ENCODE measurements around the gene THSD7B.

Gene THSD7B

DNA sequence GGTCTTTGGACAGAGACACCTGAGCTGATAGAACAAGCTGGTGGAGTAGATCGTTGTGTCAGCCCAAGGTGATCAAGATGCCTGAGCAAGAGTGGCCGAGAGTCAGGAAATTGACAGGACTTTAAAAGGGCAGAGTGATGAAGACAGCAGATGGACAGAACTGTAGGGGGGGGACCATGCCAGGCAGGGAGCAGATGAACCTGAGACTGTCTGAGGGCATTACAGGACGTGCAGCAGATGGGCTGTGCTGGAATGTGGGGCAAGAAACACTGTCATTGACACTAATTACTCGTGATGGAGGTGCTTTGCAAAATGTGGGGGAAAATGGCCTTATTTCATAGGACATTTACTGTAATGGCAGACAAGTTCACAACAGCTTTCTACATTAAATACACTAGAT is 225.0 kb downstream of the THSD7B start:
- TF ChIP-seq, protein P1, sequence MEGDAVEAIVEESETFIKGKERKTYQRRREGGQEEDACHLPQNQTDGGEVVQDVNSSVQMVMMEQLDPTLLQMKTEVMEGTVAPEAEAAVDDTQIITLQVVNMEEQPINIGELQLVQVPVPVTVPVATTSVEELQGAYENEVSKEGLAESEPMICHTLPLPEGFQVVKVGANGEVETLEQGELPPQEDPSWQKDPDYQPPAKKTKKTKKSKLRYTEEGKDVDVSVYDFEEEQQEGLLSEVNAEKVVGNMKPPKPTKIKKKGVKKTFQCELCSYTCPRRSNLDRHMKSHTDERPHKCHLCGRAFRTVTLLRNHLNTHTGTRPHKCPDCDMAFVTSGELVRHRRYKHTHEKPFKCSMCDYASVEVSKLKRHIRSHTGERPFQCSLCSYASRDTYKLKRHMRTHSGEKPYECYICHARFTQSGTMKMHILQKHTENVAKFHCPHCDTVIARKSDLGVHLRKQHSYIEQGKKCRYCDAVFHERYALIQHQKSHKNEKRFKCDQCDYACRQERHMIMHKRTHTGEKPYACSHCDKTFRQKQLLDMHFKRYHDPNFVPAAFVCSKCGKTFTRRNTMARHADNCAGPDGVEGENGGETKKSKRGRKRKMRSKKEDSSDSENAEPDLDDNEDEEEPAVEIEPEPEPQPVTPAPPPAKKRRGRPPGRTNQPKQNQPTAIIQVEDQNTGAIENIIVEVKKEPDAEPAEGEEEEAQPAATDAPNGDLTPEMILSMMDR (conservative IDR thresholded peaks at IDR 0.05; ENCODE audit: low read depth, low read length) = no peak
- no peaks in the 10 kb centered on the region for H3K27me3 ChIP-seq (ENCODE audit: insufficient read depth, low read depth)
- H3K79me2 ChIP-seq (ENCODE audit: insufficient read depth, low read depth) = no peaks in the 10 kb centered on the region

DNA sequence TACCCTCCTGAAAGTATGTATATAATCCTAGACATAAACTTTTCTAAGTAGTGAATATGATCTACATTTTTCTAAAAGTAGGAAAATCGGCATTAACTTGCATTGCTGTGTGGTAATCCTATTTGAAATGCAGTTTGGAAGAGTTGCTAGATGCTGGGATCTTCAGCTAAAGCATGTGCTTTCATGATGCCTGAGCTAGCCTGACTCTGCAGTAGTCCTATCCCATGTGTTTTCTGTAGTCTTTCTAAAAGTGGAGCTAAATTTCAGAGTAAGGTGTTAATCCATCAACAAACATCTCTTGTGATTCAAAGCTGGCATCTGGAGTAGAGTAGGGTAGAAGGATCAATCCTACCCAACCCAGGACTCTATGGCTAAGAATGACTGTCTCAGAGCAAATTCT is 229.4 kb downstream of the THSD7B start:
- H3K9ac ChIP-seq = no peak overlapping the region
- H3K4me2 ChIP-seq = no peak overlapping the region
- no peaks in the 10 kb centered on the region for H3K27me3 ChIP-seq (ENCODE audit: insufficient read depth, low read depth)
- TF ChIP-seq, protein P1 (conservative IDR thresholded peaks at IDR 0.05; ENCODE audit: low read depth, low read length) = no peak
- H3K27ac ChIP-seq = no peak overlapping the region
- H4K20me1 ChIP-seq (ENCODE audit: insufficient read depth) = no peaks in the 10 kb centered on the region
- no peaks in the 10 kb centered on the region for H3K4me1 ChIP-seq (ENCODE audit: low read depth, poor library complexity, severe bottlenecking)
- no peak overlapping the region for H3K4me3 ChIP-seq (IDR thresholded peaks at IDR 0.05; ENCODE audit: insufficient read depth, low read depth, low read length)
- H3K36me3 ChIP-seq (ENCODE audit: insufficient read depth) = no peaks in the 10 kb centered on the region
- H2AFZ ChIP-seq (ENCODE audit: low read depth) = no peak overlapping the region
- no peaks in the 10 kb centered on the region for H3K79me2 ChIP-seq (ENCODE audit: insufficient read depth, low read depth)

More for the DNA sequence above, 225.0 kb downstream of the THSD7B start:
- Histone ChIP-seq H2AFZ (ENCODE audit: low read depth) (no peak overlapping the region), H3K4me1 (ENCODE audit: low read depth, poor library complexity, severe bottlenecking) (no peaks in the 10 kb centered on the region), H3K36me3 (ENCODE audit: insufficient read depth) (no peaks in the 10 kb centered on the region), H3K9ac (no peak overlapping the region), H3K4me2 (no peak overlapping the region), H3K27ac (no peak overlapping the region), H4K20me1 (ENCODE audit: insufficient read depth) (no peaks in the 10 kb centered on the region), H3K4me3 (IDR thresholded peaks at IDR 0.05; ENCODE audit: insufficient read depth, low read depth, low read length) (no peak overlapping the region)

DNA sequence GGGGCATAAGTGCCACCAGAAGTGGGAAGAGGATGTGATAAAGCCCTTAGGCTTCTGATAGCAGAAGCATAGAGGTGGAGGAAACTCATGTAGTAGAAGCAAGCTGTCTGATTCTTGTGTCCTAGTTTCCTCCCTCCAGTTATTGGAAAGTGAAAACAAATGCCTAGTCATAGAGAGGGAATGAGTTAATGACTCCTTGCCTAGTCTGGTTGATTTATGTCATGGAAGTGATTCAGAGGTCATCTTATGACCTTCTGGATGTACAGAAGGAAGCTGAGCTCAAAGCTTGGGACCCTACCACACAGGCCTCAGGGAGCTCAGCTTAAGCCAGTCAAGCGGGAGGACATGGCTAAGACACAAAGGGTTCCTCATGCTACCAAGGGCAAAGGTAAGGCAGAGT is 232.2 kb downstream of the THSD7B start:
- TF ChIP-seq, protein P1 (conservative IDR thresholded peaks at IDR 0.05; ENCODE audit: low read depth, low read length) = no peak
- Histone ChIP-seq H3K4me2 (no peak overlapping the region), H2AFZ (ENCODE audit: low read depth) (no peak overlapping the region)

DNA sequence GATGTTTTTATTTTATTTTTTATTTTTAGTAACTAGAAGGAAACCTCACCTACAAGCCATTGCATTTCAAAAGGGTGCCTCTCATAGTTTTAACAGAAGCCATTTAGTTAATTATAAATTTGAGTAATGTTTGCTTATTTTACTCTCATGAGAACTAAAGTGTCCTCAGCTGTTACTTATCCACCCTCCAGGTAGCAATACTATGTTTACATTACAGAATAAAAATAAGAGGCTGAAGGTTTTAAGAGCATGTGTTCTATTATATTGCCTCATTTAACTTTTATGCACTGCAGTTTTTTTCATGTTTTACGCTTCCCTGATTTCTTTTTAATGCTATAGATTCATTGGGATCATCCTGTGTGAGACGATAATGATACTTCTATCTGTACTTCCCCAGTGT is 235.5 kb downstream of the THSD7B start:
- Histone ChIP-seq H2AFZ (ENCODE audit: low read depth) (no peak overlapping the region), H3K4me3 (IDR thresholded peaks at IDR 0.05; ENCODE audit: insufficient read depth, low read depth, low read length) (no peak overlapping the region)

More for the DNA sequence above, 232.2 kb downstream of the THSD7B start:
- Histone ChIP-seq H4K20me1 (ENCODE audit: insufficient read depth) (no peaks in the 10 kb centered on the region), H3K79me2 (ENCODE audit: insufficient read depth, low read depth) (no peaks in the 10 kb centered on the region), H3K9ac (no peak overlapping the region), H3K36me3 (ENCODE audit: insufficient read depth) (no peaks in the 10 kb centered on the region), H3K27ac (no peak overlapping the region), H3K4me3 (IDR thresholded peaks at IDR 0.05; ENCODE audit: insufficient read depth, low read depth, low read length) (no peak overlapping the region), H3K27me3 (ENCODE audit: insufficient read depth, low read depth) (no peaks in the 10 kb centered on the region), H3K4me1 (ENCODE audit: low read depth, poor library complexity, severe bottlenecking) (no peaks in the 10 kb centered on the region)

More for the DNA sequence above, 235.5 kb downstream of the THSD7B start:
- H3K4me1 ChIP-seq (ENCODE audit: low read depth, poor library complexity, severe bottlenecking) = no peaks in the 10 kb centered on the region
- H3K36me3 ChIP-seq (ENCODE audit: insufficient read depth) = no peaks in the 10 kb centered on the region
- H4K20me1 ChIP-seq (ENCODE audit: insufficient read depth) = no peaks in the 10 kb centered on the region
- H3K79me2 ChIP-seq (ENCODE audit: insufficient read depth, low read depth) = no peaks in the 10 kb centered on the region
- TF ChIP-seq, protein P1 (conservative IDR thresholded peaks at IDR 0.05; ENCODE audit: low read depth, low read length) = no peak
- H3K27me3 ChIP-seq (ENCODE audit: insufficient read depth, low read depth) = no peaks in the 10 kb centered on the region
- H3K9ac ChIP-seq = no peak overlapping the region
- no peak overlapping the region for H3K4me2 ChIP-seq
- no peak overlapping the region for H3K27ac ChIP-seq

All from KMS-11 (cell line).